T-helper 17 cell (primary cell): ENCODE results near the gene SETD2. TPM values are rescaled to one million over a fixed set of nuclear protein-coding genes. Genes with fewer than 3 reads are reported as not detected.
A peak's percentile ranks its signal among the peaks of the same experiment; 100 is the strongest.

Source experiments
- ATAC-seq: fragments of 150-1000 bp; cut with Tn5 transposase; 2 replicates; pipeline ENCODE4 v1.10.0; 2021; ENCODE audit warnings: mild to moderate bottlenecking, moderate library complexity
- DNase-seq, 3 donors: peaks; one replicate each; pipeline versions ENCODE4 v3.0.0 to v3.0.0-alpha.2; 2020 to 2021
- H3K9me3 ChIP-seq: one replicate; pipeline ENCODE4 v1.7.0; 2013; ENCODE audit warnings: low read length, mild to moderate bottlenecking; ENCODE audit not compliant: control insufficient read depth, poor library complexity, severe bottlenecking
- H3K27ac Mint-ChIP-seq: one replicate; pipeline ENCODE4 v1.8.0; 2022; ENCODE audit warnings: mild to moderate bottlenecking, moderate library complexity, mixed read lengths
- H3K27me3 Mint-ChIP-seq: one replicate; pipeline ENCODE4 v1.8.0; 2022; ENCODE audit warnings: mixed read lengths
- H3K36me3 Mint-ChIP-seq: one replicate; pipeline ENCODE4 v1.8.0; 2022; ENCODE audit warnings: low read depth, mixed read lengths
- H3K4me1 Mint-ChIP-seq: one replicate; pipeline ENCODE4 v1.8.0; 2022; ENCODE audit warnings: mild to moderate bottlenecking, mixed read lengths
- H3K4me3 Mint-ChIP-seq: one replicate; pipeline ENCODE4 v1.8.0; 2022; ENCODE audit warnings: mild to moderate bottlenecking, moderate library complexity, mixed read lengths
- total RNA-seq, 4 donors: library from RNA in 2 of 4; stranded (reverse) in 2 of 4; gene quantifications; one replicate each; pipeline ENCODE4 v1.2.3 and lab custom pipeline; 2022 to 2026

Gene SETD2
- total RNA-seq, 2 donors from 2014 or later = 76.1 to 86.9 TPM

GRCh38 chr3:47015151-47015550, 148.8 kb downstream of the SETD2 start:
- Mint-ChIP-seq H3K27ac (no peak overlapping the region), H3K4me3 (no peak overlapping the region), H3K27me3 (no peaks in the 10 kb centered on the region), H3K36me3 (peaks cover 6% of the 10 kb centered on the region), H3K4me1 (peaks cover 38% of the 10 kb centered on the region)
- no peak for ATAC-seq
- DNase-seq = no peak
- no peaks in the 10 kb centered on the region for H3K9me3 ChIP-seq

DNA sequence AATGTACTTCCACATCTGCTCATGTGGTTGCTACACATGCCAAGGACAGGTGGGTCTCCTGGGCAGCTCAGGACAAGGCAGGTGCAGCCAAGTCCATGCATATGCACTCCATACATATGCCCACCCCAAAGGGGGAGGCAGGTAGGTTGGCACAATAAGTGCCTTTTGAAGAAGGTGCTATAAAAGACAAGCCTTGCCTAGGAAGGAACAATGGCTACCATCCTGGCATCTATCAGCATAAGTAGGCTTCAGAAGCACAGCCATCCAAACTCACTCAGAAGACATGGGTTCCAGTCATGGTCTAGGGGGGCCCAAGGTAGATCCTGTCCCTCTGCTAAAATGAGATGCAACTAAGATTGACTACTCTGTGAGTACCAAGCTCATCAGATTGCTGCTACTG, 149.9 kb downstream of the SETD2 start:
- Mint-ChIP-seq H3K27me3 (no peaks in the 10 kb centered on the region), H3K27ac (no peak overlapping the region), H3K4me3 (no peak overlapping the region), H3K4me1 (peaks cover 32% of the 10 kb centered on the region), H3K36me3 (peaks cover 6% of the 10 kb centered on the region)
- ATAC-seq (no peak), DNase-seq (no peak)
- H3K9me3 ChIP-seq = no peaks in the 10 kb centered on the region

DNA sequence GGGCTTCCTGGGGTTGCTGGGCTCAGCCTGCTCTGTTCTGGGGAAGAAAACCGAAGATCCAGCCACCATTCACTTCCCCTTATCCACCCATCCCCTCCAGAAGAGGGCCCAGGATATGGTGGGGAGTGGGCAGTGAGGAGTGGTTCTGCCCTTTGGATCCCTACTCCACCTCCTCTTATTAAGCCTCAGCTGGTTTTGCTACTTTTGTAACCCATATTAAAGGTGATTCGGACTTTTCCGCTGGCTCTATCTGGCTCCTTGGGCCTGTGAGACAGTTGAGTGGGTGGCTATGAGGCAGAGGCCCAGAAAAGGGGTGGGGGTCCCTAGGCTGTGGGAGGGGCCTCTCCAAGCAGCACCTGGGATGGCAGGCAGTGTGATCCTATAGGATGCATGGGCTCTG, 150.7 kb downstream of the SETD2 start:
- H3K4me1 Mint-ChIP-seq = peaks cover 27% of the 10 kb centered on the region
- ATAC-seq = no peak
- no peaks in the 10 kb centered on the region for H3K27me3 Mint-ChIP-seq
- H3K36me3 Mint-ChIP-seq = peaks cover 2% of the 10 kb centered on the region
- no peak for DNase-seq
- H3K27ac Mint-ChIP-seq = no peak overlapping the region
- H3K9me3 ChIP-seq = no peaks in the 10 kb centered on the region
- H3K4me3 Mint-ChIP-seq = no peak overlapping the region

DNA sequence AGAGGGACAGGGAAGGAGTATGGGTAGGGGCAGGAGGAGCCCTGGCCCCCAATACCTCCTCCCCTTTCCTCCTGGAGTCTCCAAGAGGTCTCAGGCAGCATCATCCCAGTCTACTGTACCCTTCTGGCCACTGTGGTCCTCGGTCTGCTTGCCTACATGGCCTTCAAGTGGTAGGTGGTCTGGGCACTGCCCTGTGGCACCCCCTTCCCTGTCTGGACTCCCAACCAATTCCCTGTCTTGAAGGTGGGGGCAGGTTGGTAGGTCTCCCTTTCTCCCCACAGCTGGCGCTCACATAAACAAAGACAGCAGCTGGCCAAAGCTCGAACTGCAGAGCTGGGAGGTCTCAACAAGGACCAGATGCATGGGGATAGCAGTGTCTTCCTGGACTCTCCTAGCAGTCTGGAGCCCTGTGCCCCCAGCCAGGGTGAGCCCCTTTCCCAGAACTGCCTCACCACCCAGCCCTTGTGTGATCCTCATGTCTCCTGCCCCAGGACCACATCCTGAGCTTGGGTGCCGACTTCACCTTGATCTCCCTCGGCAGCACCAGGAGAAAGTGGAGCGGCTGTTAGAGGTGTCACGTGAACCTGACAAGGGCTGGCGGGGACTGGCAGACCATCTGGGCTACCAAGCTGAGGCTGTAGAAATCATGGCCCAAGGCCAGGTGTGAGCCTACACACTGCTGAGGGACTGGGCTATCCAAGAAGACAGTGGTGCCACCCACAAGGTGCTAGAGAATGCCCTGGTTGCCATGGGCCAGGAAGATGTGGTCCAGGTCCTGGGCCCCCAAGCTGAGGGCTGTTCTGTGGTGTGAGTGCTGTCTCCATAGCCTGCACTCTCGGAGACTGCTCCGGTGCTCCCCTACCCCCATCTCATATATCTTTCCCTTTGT, 151.3 kb downstream of the SETD2 start:
- Mint-ChIP-seq H3K4me3 (no peak overlapping the region), H3K27ac (peak overlapping the region; percentile 78), H3K27me3 (no peaks in the 10 kb centered on the region), H3K4me1 (peaks cover 21% of the 10 kb centered on the region), H3K36me3 (peaks cover 2% of the 10 kb centered on the region)
- no peak for DNase-seq
- ATAC-seq = no peak
- no peaks in the 10 kb centered on the region for H3K9me3 ChIP-seq

GRCh38 chr3:47011371-47011770, 152.5 kb downstream of the SETD2 start:
- no peak overlapping the region for H3K4me3 Mint-ChIP-seq
- H3K9me3 ChIP-seq = no peaks in the 10 kb centered on the region
- no peaks in the 10 kb centered on the region for H3K27me3 Mint-ChIP-seq
- H3K27ac Mint-ChIP-seq = peak overlapping the region; percentile 78
- DNase-seq (no peak), ATAC-seq (no peak)
- H3K36me3 Mint-ChIP-seq = no peaks in the 10 kb centered on the region
- H3K4me1 Mint-ChIP-seq = peaks cover 13% of the 10 kb centered on the region

GRCh38 chr3:47010910-47011309, 153.0 kb downstream of the SETD2 start:
- Mint-ChIP-seq H3K36me3 (peaks cover 1% of the 10 kb centered on the region), H3K27me3 (no peaks in the 10 kb centered on the region), H3K4me3 (no peak overlapping the region), H3K27ac (peak overlapping the region; percentile 78), H3K4me1 (peaks cover 14% of the 10 kb centered on the region)
- no peaks in the 10 kb centered on the region for H3K9me3 ChIP-seq
- no peak for ATAC-seq
- DNase-seq = no peak

GRCh38 chr3:47010111-47010712, 153.7 kb downstream of the SETD2 start:
- H3K4me3 Mint-ChIP-seq = peak overlapping the region; percentile 28
- peaks cover 12% of the 10 kb centered on the region for H3K4me1 Mint-ChIP-seq
- peaks cover 3% of the 10 kb centered on the region for H3K36me3 Mint-ChIP-seq
- ATAC-seq (no peak), DNase-seq (no peak)
- no peaks in the 10 kb centered on the region for H3K27me3 Mint-ChIP-seq
- no peaks in the 10 kb centered on the region for H3K9me3 ChIP-seq
- no peak overlapping the region for H3K27ac Mint-ChIP-seq

GRCh38 chr3:47009225-47010110, 154.4 kb downstream of the SETD2 start:
- peak; percentile 77 for ATAC-seq
- peak overlapping the region; percentile 28 for H3K4me3 Mint-ChIP-seq
- no peaks in the 10 kb centered on the region for H3K27me3 Mint-ChIP-seq
- H3K27ac Mint-ChIP-seq = no peak overlapping the region
- no peaks in the 10 kb centered on the region for H3K9me3 ChIP-seq
- H3K4me1 Mint-ChIP-seq = peaks cover 10% of the 10 kb centered on the region
- DNase-seq = peak; percentile 29 to 75 (median 51)
- peaks cover 3% of the 10 kb centered on the region for H3K36me3 Mint-ChIP-seq

GRCh38 chr3:47008851-47009224, 155.1 kb downstream of the SETD2 start:
- H3K27ac Mint-ChIP-seq = no peak overlapping the region
- peaks cover 10% of the 10 kb centered on the region for H3K4me1 Mint-ChIP-seq
- ATAC-seq = no peak
- H3K36me3 Mint-ChIP-seq = peaks cover 3% of the 10 kb centered on the region
- H3K4me3 Mint-ChIP-seq = no peak overlapping the region
- H3K27me3 Mint-ChIP-seq = no peaks in the 10 kb centered on the region
- H3K9me3 ChIP-seq = no peaks in the 10 kb centered on the region
- no peak for DNase-seq

DNA sequence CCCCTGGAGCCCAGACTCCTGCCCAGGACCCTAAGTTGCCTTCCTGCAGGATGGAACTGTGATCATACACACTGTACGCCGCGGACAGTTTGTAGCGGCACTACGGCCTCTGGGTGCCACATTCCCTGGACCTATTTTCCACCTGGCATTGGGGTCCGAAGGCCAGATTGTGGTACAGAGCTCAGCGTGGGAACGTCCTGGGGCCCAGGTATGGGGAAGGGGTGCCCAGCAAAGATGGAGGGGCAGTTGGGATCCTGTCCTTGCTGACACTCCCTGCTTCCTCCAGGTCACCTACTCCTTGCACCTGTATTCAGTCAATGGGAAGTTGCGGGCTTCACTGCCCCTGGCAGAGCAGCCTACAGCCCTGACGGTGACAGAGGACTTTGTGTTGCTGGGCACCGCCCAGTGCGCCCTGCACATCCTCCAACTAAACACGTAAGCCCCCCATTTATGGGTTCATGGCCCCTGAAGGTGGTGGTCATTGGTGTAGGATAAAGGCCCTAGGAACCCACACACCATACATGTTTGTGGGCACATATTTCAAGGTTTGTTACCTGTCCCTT, 155.6 kb downstream of the SETD2 start:
- Mint-ChIP-seq H3K4me1 (peaks cover 10% of the 10 kb centered on the region), H3K4me3 (no peak overlapping the region), H3K27ac (no peak overlapping the region), H3K27me3 (no peaks in the 10 kb centered on the region), H3K36me3 (peaks cover 3% of the 10 kb centered on the region)
- no peaks in the 10 kb centered on the region for H3K9me3 ChIP-seq
- DNase-seq (no peak), ATAC-seq (no peak)

GRCh38 chr3:47007482-47008233, 156.3 kb downstream of the SETD2 start:
- no peaks in the 10 kb centered on the region for H3K9me3 ChIP-seq
- Mint-ChIP-seq H3K4me3 (no peak overlapping the region), H3K27me3 (no peaks in the 10 kb centered on the region), H3K27ac (no peak overlapping the region), H3K4me1 (peaks cover 10% of the 10 kb centered on the region), H3K36me3 (peaks cover 3% of the 10 kb centered on the region)
- no peak for ATAC-seq
- DNase-seq = peak in 1 of 3 donors; percentile 6

DNA sequence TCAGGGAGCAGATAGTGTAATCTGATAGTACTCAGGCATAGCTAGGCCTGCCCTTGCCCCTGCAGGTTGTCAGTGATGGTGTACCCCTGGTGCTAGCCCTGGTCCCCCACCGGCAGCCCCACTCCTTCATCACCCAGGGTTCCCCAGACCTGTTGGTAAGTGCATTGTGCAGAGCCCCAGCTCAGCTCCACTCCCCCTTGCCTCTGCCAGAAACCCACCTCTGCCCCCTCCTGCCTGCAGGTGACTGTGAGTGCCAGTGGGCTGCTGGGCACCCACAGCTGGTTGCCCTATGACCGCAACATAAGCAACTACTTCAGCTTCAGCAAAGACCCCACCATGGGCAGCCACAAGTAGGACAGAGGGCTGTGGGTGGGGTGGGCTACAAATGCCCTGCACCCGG, 156.9 kb downstream of the SETD2 start:
- no peak for ATAC-seq
- H3K36me3 Mint-ChIP-seq = peaks cover 5% of the 10 kb centered on the region
- no peak for DNase-seq
- H3K4me1 Mint-ChIP-seq = peaks cover 10% of the 10 kb centered on the region
- H3K27me3 Mint-ChIP-seq = no peaks in the 10 kb centered on the region
- H3K4me3 Mint-ChIP-seq = no peak overlapping the region
- no peaks in the 10 kb centered on the region for H3K9me3 ChIP-seq
- peak overlapping the region; percentile 86 for H3K27ac Mint-ChIP-seq
